Head of caudate nucleus (tissue), 42 donors: ENCODE measurements around the gene MTHFSD.

ENCODE experiments used
- DNase-seq, 42 donors: peaks; one replicate each; pipeline versions ENCODE4 v3.0.0 to v3.0.0-alpha.2; 2020 to 2021; ENCODE audit warnings: mixed read lengths in 7 of 42
- intact Hi-C: fragments of 100-400 bp; cut with DNase I; formaldehyde crosslinking; loops from one replicate; pipeline ENCODE4 v1.15.0; 2022

Gene MTHFSD

GRCh38 chr16:86509759-86510464 is 45.1 kb downstream of the MTHFSD start:
- intact Hi-C loops: no loop called here
- no peak for DNase-seq

DNA sequence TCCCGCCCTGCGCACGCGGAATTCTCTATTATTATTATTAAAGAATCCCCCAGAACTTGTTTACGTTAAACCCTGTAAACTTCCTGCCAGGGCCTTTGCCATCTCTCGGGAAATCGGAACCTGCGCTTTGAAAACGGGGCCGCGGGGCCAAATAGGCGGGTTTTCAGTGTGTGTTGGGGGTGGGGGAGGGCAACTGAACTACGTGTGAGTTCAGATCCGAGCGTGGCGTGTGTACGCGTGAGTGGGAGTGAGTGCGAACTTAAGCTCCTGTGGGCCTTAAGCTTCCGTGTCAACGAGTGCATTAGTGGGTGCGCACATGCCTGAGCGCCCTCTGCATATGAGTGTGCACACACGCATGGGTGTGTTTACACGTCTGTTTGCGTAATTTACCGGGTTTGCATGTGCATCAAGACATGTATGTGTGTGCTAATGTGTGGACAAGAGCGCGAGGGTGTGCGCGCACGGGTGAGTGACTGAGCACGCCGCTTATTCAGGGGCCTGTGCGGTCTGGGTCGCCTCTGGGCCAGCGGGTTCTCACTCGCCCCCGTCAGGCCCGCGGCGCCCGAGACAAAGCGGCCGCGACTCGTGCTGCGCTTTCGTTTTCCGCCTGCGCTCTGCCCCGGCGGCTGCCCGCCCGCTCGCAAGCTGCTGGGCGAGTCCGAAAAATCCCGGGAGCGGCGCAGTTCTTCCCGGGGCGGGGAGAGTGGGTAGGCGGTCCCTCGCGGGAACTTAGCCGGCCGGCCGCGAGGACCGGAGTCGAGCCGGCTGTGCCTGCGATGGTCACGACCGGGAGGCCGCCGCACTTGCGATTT is 45.9 kb downstream of the MTHFSD start:
- intact Hi-C loops: no loop called here
- DNase-seq: no peak

DNA sequence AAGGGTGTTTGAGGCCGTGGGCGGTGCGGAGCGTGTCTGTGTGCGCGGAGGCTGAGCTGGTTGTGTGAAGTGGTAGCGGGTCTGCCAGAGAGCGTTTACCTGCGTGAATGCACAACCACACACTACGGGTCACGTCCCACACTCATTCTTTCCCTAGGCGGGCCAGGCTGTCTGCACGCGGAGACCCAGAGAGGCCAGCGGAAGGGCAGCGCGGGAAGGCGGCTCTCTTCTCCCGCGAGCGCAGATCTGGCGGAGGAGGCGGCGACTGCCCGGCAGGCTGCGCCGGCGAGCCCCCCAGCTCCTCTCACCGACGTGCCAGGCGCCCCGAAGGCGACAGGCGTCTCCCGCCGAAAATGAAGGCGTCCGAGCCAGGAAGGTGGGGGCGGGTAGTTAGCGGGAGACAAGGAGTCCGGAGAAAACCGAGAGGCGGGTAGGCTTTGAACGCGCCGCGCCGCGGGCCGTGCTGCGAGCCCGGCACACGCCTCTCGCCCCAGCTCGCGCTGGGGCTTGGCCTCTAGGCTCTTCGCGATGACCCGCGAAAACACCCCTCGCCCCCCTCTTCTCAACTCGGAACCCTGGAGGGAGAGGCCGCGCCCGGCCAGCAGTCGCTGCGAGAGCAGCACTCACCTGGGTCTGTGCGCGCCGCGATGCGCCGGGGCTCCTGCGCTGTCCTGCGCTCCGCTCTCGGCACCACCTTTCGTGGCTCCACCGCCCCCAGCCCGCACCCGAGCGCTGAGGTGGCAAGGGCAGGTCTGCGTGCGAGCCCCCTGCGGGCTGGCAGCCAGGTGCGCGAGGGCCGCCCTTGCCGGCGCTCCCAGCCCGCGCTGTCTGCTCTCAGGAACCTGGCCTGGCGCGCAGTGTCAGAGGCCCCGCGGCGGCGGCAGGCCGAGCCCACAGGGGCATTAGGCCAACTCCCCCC is 46.7 kb downstream of the MTHFSD start:
- intact Hi-C loops: no loop called here
- no peak for DNase-seq

- intact Hi-C loops: no loop called here
Observed at GRCh38 chr16:86507173-86508027, 47.6 kb downstream of the MTHFSD start.

DNA sequence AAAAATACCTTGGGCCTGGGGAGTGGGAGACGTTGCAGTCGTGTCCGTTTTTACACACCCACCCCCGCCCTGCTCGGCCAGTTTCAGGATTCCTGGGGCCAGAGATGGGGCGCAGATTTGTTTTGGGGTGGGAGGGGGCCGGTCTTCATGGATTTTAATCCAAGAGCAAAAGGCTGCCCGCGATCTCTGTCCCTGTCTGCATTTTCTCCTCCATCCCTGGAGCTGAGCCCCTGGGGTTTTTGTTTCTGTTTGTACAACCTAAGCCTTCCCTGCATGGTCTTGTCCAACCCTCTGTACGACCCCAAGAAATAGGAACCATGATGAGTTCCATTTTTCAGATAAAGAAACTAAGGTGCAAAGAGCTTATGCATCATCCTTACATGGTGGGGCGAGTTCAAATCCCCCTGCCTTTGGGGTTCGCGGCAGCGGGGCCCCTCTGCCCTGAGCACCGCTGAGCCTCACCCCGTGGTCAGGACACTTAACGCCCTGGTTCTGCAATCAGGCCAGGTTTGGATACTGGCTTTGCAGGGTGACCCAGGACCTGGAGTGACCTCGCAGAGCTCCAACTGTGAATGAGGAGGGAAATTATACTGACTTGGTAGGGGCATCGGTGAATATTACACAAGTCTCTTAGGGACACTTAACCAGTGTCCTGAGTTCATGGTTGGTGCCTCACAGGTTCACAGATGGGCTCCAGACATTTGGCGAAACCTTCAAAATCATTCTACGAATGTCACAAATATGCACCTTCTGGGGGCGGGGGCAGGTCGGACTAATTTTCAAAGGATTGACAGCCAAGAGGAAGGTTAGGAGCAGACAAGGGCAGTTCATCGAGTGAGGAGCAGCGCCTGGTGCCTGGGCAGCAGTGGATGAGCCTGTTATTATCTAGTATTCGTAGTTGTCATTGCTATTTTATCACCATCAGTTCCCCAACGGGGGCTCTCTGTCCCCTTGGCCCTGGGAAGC is 48.9 kb downstream of the MTHFSD start:
- DNase-seq: no peak
- intact Hi-C loops: no loop called here

More at GRCh38 chr16:86507173-86508027, 47.6 kb downstream of the MTHFSD start:
- DNase-seq: no peak

GRCh38 chr16:86505185-86505898 is 49.7 kb downstream of the MTHFSD start:
- intact Hi-C loops: no loop called here

GRCh38 chr16:86504315-86505184 is 50.5 kb downstream of the MTHFSD start:
- intact Hi-C loops: no loop called here
- no peak for DNase-seq

More at GRCh38 chr16:86505185-86505898, 49.7 kb downstream of the MTHFSD start:
- DNase-seq: no peak

- intact Hi-C loops: no loop called here
- no peak for DNase-seq
Observed at GRCh38 chr16:86503830-86504229, 51.2 kb downstream of the MTHFSD start.

DNA sequence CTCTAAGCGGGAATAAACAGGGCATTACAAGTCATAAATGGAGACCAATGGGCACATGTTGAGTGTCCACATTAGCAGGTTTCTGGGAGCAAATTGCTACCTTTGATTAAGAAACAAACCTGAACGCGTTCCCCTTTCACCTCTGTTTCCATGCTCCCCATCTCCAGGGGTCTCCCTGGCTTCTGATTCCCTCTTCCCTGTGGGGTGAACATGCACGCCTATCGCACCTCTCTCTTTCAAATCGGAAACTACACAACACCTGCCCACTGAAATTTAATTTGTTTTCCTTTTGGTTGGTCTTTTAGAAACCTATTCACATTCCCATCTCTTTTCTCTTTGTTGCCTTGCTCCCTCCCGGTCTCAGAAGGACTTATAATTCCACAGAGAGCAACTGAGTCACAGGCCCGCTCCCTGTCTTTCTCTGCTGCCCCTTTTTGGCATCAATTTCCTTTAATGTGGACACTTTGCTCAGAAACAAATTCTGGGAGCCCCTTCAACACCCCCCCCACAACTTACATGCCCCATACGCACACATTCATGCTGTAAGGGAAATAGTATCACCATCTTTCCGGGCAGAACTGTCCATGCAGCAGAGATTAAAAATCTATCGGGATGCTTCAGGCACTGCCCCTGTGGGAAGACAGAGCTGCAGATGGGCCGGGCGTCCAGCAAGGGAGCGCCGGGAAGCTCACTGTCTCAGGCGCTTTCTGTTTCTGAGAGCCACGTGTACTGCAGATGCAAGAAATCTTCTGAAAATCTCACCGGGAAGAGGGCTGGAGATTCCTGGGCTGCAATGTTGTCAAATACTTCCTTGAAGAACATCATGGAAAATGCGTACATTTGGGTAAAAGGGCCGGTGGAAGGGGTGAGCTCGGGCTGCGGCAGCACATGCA is 51.9 kb downstream of the MTHFSD start:
- intact Hi-C loops: no loop called here

GRCh38 chr16:86501989-86502855 is 52.8 kb downstream of the MTHFSD start:
- intact Hi-C loops: no loop called here
- DNase-seq: no peak

More for the DNA sequence above, 51.9 kb downstream of the MTHFSD start:
- DNase-seq: no peak

DNA sequence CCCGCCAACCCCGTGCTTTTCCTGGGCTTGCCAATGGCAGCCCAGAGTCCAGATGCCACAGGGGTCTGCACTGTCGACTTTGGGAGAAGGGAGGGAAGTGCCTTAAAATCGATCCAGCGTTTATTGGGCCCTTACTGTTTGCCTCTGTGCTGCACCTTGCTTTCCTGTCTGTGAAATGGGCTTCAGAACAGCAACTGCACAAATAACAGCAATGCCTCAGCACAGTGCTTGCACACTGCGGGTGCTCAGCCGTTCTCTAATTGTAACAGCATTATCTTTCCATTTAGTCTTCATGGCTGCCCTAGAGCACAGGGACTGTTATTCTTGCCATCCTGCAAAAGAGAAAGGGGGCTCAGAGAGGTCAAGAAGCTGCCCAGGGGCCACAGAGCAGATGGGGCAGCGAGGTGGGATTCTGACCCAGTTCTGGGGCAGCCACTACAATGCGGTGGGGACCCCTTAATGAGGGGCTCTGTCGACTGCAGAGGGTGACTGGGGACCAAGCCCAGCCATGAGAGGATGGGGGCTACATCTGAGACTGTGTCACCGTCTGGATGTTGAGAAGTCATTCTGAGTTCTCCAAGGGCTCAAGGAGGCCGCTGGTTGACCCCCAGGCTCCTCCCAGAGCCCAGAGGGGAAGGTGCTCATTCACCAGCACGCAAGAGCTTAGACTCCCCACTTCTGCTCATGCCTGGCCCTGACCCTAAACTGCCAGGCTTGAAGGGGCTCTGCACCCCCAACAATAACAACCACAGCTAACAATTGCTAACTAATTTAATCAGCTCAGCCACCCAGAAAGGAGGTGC is 54.1 kb downstream of the MTHFSD start:
- no peak for DNase-seq
- intact Hi-C loops: no loop called here

DNA sequence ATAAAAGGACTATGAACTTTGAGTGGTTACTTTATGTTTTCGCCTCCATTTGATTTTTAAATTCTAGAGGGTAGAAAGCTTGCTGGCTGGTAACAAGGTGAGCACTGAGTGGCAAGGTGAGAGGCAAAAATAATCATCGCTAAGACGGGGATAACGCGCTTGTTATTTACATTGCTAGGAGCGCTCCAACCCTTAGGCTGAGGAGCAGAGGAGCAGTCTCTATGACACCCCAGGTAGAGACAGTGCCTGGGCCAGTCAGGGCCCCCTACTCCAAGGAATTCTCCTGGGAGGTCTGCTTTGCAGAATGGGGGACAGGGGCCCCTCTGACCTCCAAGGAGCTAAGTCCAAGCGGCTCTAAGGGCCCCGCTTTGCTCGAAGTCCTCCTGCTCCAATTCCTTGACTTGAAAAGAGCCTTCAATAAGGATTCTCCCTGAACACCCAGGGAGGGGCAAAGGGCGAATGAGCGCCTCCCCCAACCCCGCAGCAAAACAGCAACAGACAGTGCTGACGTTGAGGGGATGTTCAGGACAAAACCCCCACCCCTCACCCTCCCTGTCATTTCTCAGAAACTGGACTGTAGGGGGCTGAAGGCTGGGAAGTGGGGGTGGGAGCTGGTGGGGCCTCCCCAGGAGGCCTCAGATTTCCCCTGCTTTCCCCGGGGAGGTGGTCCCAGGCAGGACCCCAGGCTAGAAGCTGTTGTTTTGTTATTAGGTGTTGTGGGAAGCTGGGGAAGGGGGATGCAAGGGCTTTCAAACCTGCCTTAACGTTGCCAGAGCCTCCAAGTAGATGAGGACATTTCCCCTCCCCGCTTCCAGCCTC is 54.9 kb downstream of the MTHFSD start:
- DNase-seq: no peak
- intact Hi-C loops: no loop called here
